B cell (primary cell): ENCODE results near the gene CKMT2.

Source experiments
- EZH2 ChIP-seq: IDR thresholded peaks from 2 replicates; pipeline ENCODE4 v1.6.1; 2012; ENCODE audit warnings: borderline replicate concordance, low read depth, mild to moderate bottlenecking, moderate library complexity, low read length; ENCODE audit not compliant: insufficient read depth, poor library complexity, severe bottlenecking
- TF ChIP-seq, protein P1 (sequence below): fragments of 200-600 bp; IDR thresholded peaks from one replicate; pipeline ENCODE4 v1.8.0; 2022; ENCODE audit warnings: antibody characterized with exemption, mild to moderate bottlenecking

GRCh38 chr5:81228084-81228483, 5.0 kb upstream of the CKMT2 start:
- TF ChIP-seq, protein P1, sequence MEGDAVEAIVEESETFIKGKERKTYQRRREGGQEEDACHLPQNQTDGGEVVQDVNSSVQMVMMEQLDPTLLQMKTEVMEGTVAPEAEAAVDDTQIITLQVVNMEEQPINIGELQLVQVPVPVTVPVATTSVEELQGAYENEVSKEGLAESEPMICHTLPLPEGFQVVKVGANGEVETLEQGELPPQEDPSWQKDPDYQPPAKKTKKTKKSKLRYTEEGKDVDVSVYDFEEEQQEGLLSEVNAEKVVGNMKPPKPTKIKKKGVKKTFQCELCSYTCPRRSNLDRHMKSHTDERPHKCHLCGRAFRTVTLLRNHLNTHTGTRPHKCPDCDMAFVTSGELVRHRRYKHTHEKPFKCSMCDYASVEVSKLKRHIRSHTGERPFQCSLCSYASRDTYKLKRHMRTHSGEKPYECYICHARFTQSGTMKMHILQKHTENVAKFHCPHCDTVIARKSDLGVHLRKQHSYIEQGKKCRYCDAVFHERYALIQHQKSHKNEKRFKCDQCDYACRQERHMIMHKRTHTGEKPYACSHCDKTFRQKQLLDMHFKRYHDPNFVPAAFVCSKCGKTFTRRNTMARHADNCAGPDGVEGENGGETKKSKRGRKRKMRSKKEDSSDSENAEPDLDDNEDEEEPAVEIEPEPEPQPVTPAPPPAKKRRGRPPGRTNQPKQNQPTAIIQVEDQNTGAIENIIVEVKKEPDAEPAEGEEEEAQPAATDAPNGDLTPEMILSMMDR, result no peak
- no peak for TF ChIP-seq EZH2
